Activated T-helper 1 cell treated with anti-CD3 and anti-CD28 coated beads, Interleukin-2, amount 50 U/mL, for 16 hours (primary cell): ENCODE measurements around the gene TPRG1L.
A peak's percentile ranks its signal among the peaks of the same experiment; 100 is the strongest.
"Not testable (repeated sequence)": the region's sequence is repeated elsewhere in the genome, so short reads cannot be mapped to it uniquely, and the experiment has no call there.

Experiments used
- DNase-seq, 2 donors: peaks; one replicate each; pipeline ENCODE4 v3.0.0-alpha.2; 2020; ENCODE audit warnings: low read depth in 1 of 2, low spot score in 1 of 2

Gene TPRG1L

DNA sequence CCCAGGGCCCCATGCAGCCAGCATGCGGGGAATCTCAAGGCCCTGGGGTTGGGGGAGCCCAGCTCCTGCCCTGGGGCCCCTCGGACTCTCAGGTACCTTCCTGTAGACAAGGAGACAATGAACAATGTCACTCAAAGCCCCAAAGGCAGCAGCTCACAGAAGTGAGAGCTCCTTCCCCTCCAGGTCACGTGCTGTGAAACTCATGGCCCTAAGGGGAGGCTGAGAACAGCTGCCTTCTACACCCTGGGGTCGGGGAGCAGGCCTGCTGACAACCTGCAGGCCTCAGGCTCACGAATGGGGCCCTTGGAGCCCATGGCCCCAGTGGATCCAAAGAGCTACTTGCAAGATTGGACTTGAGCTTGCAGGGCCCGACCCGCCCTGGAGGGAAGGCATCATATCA lies 16.7 kb upstream of the TPRG1L start:
- no peak for DNase-seq

DNA sequence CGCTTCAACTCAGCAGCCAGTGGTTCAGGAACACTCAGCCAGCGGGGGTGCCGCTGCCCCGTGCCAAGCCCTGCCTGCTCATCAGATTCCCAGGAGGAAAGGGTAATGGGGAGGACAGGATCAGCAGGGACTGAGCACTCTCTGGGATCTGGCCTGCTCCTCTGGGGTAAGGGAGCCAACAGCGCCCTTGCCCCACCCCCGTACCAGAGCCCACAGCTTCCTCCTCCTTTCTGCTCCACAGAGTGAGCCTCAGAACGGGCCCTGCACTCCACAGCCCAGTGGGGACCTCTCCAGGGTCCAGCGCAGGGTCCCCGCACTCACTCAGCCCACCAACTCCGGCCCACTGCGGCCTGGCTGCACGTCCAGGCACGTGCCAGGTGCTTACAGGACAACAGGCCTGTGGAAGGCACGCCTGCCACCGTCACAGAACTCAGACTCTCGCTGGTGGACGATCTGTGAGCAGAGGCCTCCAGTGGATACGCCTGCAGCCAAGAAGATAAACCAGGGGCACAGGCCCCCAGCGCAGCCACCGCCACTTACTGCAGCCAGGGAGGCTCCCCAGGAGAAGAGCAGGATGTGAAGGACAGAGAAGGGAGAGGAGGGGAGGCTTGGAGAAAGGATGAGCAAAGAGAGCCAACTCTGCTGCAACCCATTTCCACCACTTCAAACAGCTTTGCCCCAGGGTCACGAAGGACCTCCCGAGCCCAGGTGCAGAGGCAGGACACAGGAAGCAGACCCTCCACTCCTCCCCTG lies 15.6 kb upstream of the TPRG1L start:
- no peak for DNase-seq

- DNase-seq: no peak
Observed at GRCh38 chr1:3609769-3610526, 14.9 kb upstream of the TPRG1L start.

DNA sequence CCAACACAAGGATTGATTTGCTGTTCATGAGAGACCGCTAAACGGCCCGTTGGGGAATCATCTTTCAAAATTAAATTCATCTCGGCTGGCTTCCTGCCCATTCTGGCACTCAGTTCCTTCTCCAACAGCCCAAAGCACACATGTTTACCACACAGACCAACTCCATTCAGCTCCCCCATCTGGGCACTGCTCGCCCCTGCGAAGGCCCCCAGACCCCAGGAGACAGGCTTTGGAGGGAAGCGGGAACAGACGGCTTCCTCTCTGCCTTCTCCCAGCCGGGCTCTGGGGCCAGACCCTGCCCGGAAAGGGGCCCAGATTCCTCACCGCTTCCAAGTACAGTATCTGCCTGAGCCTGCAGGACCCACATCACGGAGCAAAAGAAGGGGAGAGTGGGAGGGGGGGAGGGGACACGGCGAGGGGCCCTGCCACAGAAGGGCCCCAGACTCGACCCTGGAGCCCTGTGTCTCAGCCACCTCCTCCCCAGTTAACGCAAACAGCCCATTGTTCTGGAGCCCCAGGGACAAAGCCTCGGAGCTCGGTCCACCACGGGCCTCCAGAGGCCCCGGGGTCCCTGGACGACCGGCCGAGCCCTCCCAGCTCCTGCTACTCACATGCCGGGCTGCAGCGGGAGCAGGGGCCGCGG lies 14.2 kb upstream of the TPRG1L start:
- DNase-seq: no peak

GRCh38 chr1:3611170-3612019 lies 13.4 kb upstream of the TPRG1L start, which contains the start of gene MEGF6:
Gene MEGF6 (minus strand): TSS chr1:3611508. CDS start chr1:3611268, 240 bp downstream.
- peak; percentile 38 to 52 for DNase-seq

DNA sequence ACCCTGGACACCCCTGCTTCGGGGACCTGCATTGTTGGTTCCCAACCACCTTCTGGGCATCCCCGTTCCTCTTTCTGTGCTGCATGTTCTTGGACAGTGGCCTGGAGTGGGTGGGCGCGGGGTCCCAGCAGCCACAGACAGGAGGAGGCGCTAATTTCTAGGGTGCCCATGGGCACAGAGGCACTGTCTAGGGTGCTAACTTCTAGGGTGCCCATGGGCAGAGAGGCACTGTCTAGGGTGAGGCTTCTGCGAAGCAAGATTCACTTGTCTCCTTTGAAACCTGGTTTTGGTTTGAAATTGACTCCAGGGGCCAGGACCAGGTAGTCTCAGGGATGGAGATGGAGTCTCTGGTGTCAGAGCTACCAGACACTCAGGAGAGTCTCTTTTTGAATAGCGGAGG lies 12.7 kb upstream of the TPRG1L start:
- no peak for DNase-seq

DNA sequence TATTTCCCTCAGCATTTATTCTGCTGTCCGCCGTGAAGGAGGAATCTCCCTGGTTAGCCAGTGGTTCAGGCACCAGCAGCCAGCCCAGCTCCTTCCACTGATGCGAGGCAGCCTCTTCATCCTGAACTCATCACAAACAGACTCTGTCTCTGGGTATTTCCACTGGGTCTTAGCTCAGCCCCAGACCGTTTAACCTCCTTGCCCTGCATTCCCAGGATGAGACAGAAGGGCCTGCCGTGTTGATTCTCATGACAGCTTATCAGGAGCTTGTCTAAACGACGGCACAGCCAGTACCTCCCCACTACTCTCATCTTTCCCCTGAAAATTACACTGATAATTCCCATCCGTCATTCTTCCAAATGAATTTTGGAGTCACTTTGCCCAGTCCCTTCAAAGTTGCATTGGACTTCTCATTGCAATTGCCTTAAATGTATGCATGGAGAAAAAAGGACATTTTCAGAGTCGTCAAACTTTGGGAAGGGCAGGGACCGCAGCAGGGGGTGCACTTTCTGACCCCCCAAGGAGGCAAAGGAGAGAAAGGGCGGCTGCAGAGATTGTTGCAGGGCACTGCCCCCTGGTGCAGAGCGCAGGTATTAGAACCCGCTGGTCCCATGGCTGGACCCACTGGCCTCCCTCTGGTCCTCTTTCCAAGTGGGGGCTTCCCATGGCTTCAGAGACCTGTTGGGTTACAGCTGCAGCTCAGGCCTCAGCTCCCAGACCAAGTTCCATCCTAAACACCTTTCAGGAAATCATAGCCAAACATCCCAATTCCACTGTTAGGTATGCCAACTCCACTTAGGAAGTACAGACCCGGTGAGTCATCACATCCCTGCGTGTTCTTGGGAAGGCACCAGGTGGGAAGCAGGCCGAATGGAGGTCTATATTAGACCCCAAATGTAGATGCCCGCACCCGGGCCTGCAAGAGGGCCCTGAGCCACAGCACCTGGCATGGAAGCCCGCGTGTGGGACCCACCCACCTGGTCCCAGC lies 9.8 kb upstream of the TPRG1L start:
- DNase-seq: no peak

DNA sequence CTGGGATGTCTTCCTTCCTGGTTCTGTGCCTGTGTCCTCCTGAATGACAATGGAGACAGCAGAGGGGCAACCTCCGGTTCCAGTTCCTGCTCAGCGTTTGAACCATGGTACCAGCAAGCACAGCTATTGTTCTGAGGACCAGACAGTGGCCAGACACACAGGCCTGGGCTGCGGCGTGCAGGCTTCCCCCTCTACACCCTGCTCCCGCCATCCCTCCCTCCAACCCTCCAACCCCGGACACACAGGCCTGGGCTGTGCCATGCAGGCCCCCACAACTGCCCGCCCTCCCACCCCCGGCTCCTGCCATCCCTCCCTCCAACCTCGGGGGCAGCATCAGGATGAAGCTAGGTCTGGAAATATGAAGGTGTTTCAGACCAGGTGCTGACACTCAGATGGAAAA lies 8.0 kb upstream of the TPRG1L start:
- DNase-seq: no peak

DNA sequence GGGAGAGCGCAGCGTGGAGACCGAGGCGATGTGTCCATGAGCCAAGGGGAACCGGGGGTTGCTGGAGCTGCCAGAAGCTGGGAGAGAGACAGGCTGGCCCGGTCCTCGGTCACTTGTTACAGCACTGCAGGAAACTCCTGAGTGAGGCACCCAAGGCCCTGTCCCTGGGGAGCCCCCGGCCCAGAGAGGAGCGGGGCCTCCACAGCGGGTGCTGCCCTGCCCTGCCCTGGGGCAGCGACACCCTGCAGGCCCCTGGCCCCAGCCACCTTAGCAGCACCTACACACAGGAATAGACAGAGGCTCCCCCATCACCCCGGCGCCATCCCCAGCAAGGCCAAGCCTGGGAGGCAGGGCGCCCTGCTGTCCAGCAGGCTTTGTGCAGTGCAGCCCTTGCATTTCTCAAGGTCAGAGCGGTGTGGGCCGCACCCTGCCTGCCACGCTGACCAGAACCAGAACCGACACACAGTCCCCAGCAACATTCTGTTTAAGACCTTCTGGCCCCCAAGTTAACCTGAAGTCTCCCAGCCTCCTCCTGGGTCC lies 6.9 kb upstream of the TPRG1L start:
- DNase-seq: no peak

DNA sequence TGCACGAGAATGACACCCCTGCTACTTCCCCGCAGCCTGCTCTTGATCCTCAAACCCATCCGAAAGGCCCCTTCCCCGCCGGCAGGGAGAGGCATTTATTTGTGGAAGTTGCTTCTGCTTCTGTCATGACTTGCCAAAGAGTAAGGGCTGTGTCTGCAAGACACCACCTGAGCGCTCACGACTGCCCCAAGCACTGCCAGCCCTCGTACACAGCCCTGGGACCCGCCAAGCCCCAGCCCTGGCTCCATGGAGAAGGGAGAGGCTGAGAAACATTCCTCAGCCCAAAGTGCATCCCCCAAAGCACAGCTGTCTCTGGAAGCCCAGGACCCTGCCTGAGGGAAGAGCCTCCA lies 6.3 kb upstream of the TPRG1L start:
- DNase-seq: no peak

- DNase-seq: peak; percentile 51 to 58
Observed at GRCh38 chr1:3618881-3619671, 5.7 kb upstream of the TPRG1L start.

DNA sequence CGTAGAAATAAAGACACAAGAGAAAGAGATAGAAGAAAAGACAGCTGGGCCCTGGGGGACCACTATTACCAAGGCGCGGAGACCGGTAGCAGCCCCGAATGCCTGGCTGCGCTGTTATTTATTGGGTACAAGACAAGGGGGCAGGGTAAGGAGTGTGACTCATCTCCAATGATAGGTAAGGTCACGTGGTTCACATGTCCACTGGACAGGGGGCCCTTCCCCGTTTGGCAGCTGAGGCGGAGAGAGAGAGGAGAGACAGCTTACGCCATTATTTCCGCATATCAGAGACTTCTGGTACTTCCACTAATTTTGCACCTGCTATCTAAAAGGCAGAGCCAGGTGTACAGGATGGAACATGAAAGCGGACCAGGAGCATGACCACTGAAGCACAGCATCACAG lies 4.1 kb upstream of the TPRG1L start:
- DNase-seq: no peak

DNA sequence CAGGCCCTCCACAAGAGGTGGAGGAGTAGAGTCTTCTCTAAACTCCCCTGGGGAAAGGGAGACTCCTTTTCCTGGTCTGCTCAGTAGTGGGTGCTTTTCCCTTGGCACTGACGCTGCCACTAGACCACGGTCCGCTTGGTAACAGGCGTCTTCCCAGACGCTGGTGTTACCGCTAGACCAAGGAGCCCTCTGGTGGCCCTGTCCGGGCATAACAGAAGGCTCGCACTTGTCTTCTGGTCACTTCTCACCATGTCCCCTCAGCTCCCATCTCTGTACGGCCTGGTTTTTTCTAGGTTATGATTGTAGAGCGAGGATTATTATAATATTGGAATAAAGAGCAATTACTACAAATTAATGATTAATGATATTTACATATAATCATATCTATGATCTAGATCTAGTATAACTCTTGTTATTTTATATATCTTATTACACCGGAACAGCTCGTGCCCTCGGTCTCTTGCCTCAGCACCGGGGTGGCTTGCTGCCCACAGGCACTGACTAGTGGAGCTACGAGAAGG lies 3.6 kb upstream of the TPRG1L start:
- DNase-seq: not testable (repeated sequence)

- not testable (repeated sequence) for DNase-seq
Observed at GRCh38 chr1:3622102-3622501, 2.7 kb upstream of the TPRG1L start.

DNA sequence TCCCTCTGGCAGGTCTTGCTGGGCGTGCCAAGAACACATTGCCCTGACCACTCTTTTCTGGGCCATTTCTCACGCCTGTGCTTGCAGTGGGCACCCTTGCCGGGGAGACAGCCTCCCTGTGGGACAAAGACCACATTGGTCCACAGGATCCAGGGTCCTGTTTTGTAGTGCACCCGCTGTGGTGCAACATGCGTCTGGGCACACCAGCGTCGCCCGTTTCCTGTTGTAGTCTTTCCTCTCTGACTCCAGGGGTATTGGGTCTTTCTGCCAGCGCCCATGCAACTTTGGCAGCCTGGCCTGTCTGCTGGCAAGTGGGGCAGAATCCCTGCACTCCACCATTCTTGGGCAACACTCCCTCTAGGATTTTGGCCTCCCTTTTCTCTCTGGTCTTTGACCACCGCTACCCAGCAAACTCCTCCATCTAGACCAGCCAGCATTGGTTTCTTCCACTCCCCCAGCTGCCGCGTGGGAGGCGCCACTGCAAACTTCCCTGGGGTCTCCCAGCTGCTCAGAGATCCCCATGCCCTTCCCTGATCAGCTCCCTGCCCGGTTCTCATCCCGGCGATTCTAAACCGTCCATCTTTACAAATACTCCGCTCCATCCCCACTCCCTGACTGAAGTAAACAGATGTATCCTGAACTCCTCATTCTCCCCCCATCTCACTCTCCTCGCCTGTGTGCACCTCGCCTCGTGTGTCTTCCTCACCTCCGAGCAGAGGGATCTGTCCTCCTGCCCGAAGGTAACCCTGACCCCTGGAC lies 1.2 kb upstream of the TPRG1L start:
- DNase-seq: no peak

DNA sequence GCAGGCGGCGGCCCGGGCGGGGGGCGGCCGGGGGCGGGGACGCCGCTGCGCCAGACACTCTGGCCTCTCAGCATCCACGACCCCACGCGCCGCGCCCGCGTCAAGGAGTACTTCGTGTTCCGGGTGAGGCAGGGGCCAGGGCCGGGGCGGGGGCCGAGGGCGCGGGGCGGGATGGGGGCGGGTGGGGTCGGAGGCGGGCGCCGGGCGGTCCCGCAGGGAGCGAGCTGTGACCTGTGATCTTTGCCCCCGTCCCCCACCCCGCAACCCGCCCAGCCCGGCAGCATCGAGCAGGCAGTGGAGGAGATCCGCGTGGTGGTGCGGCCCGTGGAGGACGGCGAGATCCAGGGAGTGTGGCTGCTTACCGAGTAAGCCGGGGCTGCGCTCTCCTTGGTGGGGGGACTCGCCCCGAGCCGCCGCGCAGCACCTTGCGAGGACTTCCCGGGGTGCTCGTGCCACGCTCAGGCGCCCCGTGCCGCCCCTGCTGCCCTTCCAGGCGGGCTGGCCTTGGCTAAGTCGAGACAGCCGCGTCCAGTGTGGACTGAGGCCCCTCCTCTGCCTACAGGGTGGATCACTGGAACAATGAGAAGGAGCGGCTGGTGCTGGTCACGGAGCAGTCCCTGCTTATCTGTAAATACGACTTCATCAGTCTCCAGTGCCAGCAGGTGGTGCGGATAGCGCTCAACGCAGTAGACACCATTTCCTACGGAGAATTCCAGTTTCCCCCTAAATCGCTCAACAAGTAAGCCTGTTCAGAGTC lies 514 bp downstream of the TPRG1L start:
- peak; percentile 10 to 12 for DNase-seq

DNA sequence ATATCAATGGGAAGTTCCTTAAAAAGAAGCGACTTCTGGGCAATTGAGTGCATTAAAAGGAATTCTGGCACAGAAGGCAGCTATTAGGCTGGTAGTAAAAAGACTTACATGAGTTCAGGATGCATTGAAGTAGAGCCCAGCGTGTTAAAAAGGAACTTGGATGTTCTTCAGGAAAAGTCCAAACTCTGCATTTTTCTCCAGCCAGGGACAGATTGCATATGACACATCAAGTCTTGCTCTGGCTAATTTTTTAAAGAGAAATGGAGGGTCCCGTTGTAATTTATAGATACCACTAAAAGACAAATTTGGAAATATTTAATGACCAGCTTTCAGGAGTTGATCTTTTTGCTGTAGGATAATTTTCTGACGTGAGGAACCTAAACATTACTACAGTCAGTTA lies 1.2 kb downstream of the TPRG1L start:
- no peak for DNase-seq
